GM21423 (cell line): ENCODE data around the gene OSBPL8.
A peak's percentile ranks its signal among the peaks of the same experiment; 100 is the strongest.

Source experiments
- ATAC-seq: cut with Tn5 transposase; IDR thresholded peaks from one replicate; pipeline ENCODE4 v1.9.1; 2021; ENCODE audit warnings: mild to moderate bottlenecking, moderate library complexity; ENCODE audit not compliant: unreplicated experiment

OSBPL8 gene, protein sequence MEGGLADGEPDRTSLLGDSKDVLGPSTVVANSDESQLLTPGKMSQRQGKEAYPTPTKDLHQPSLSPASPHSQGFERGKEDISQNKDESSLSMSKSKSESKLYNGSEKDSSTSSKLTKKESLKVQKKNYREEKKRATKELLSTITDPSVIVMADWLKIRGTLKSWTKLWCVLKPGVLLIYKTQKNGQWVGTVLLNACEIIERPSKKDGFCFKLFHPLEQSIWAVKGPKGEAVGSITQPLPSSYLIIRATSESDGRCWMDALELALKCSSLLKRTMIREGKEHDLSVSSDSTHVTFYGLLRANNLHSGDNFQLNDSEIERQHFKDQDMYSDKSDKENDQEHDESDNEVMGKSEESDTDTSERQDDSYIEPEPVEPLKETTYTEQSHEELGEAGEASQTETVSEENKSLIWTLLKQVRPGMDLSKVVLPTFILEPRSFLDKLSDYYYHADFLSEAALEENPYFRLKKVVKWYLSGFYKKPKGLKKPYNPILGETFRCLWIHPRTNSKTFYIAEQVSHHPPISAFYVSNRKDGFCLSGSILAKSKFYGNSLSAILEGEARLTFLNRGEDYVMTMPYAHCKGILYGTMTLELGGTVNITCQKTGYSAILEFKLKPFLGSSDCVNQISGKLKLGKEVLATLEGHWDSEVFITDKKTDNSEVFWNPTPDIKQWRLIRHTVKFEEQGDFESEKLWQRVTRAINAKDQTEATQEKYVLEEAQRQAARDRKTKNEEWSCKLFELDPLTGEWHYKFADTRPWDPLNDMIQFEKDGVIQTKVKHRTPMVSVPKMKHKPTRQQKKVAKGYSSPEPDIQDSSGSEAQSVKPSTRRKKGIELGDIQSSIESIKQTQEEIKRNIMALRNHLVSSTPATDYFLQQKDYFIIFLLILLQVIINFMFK

GRCh38 chr12:76559400-76560085 is at the start of gene OSBPL8:
OSBPL8 (minus strand) TSS chr12:76559771; CDS start chr12:76487551, 72,220 bp downstream.
- peak; percentile 78 for ATAC-seq

GRCh38 chr12:76608070-76608469 is 48.5 kb upstream of the OSBPL8 start:
- no peak for ATAC-seq

GRCh38 chr12:76595056-76595455 is 35.5 kb upstream of the OSBPL8 start:
- no peak for ATAC-seq

GRCh38 chr12:76591476-76591875 is 31.9 kb upstream of the OSBPL8 start:
- ATAC-seq, result no peak

GRCh38 chr12:76590131-76590530 is 30.6 kb upstream of the OSBPL8 start:
- ATAC-seq, result no peak

GRCh38 chr12:76588881-76589565 is 29.5 kb upstream of the OSBPL8 start:
- ATAC-seq, result no peak

DNA sequence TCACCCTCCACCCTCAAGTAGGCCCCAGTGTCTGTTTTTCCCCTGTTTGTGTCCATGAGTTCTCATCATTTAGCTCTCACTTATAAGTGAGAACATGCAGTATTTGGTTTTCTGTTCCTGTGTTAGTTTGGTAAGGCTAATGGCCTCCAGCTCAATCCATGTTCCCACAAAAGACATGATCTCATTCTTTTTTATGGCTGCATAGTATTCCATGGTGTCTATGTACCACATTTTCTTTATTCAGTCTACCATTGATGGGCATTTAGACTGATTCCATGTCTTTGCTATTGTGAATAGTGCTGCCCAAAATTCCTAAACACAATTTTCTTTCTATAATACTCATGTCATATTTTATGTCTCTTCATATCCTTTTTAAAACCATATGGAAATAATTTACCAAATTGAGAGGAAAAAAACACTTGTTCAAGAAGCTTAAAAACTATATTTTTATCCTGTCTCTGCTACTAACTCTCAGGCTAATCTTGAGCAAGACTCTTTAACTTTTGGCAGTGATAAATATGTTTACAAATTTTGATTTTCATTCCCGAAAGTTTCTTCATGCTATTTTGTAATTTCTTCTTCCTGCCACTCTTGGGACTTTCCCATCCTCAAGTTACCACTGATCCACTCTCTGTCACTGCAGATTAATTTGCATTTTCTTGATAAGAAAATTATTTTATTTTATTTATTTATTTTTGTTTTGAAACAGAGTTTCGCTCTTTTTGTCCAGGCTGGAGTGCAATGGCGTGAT is 28.0 kb upstream of the OSBPL8 start:
- no peak for ATAC-seq

DNA sequence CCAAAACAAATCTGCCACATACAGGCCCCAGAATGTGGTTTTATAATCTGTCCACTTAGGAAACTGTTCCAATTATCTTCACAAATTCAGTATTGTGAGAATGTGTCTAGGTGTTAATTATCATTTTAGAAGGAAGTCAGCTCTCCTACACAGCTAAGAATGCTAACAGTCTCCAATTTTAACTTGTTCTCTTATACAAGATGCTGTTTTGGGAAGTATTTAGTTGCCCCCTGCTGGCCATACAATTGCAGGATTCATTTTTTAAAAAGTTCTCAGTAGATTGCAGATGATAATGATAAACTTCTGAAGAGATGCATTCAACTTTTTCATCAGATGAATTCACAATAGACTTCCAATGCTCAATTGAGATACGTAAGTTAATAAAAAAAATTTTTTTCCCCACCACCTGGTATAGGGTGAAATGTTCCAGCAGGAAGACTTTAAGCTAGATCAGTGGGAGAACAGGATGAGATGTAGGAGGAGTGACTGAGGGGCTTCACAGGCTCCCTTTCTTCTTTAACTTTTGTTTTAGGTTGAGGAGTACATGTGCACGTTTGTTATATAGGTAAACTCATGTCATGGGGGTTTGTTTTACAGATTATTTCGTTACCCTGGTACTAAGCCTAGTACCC is 27.3 kb upstream of the OSBPL8 start:
- ATAC-seq, result peak; percentile 72

- ATAC-seq, result no peak
Measured at GRCh38 chr12:76583301-76583700, 23.7 kb upstream of the OSBPL8 start.

- no peak for ATAC-seq
Measured at GRCh38 chr12:76573840-76574373, 14.3 kb upstream of the OSBPL8 start.

DNA sequence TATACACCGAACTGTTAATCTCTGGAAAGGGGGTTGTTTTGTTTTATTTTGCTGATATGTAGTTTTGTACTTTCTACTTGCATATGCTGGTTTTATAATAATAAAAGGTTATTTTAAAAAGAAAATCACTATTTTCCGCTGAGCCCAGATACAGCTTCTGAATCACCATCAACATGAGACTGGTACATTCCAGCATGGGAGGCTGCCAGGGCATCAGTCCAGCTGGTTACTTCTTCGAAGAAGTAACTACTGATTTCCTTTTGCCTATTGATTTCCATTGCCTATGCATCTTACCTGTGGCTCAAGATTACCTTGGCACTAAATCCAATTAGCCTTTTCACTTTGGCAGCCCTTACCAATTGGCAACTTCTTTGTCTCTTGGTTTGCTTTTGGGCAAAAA is 11.7 kb upstream of the OSBPL8 start:
- no peak for ATAC-seq

DNA sequence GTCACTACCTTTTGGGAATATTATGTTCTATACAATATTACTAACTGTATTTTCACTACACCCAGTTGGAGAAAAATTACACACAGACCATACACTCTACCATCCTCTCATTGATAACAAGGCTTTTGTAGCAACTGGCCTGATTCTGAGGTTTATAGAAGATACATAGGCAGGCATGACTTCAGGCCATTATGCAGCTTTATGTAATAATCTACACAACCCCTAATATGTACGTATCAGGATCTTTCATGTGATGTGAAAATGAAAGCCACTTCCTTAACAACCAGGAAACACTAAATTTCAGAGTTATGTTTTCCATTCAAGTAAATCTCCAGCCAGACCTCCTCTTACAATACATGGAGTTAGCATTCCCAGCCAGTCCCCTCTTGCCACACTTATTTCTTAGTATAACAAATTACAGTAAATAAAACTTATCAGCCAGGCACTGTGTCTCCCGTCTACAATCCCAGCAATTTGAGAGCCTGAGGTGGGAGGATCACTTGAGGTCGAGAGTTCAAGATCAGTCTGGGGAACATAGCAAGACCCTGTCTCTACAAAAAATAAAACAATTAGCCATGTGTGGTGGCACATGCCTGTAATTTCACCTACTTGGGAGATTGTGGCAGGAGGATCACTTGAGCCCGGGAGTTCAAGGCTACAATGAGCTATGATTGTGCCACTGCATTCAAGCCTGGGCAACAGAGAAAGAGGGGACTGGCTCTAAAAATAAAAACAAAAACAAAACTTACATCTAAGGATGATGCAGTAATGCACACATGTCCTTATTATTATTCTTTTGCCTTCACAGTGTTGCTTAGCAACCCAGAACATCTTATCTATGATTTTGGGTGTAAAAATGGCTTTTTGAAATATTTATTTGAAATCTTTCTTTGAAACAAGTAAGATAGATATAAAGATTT is 10.4 kb upstream of the OSBPL8 start:
- ATAC-seq, result peak; percentile 59

- no peak for ATAC-seq
Measured at GRCh38 chr12:76568888-76569551, 9.4 kb upstream of the OSBPL8 start.

DNA sequence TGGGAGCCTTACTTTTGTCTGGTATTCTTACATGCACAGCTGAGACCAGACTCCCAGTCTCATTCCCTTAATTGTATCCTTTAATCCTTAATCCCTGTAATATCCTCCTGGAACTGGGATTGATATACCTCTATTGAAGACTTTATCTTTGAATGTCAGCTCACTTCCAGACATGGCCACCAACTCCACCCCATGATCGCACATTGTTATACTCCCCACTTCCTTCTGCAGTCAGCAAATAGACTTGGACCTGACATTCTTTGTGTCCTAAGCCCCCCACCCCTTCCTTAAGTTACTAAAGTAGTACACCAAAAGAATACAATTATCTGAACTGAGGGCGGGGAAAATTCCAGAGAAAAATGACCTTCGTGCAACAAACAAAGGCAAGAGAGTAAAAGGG is 8.6 kb upstream of the OSBPL8 start:
- no peak for ATAC-seq

- ATAC-seq, result no peak
Measured at GRCh38 chr12:76563061-76563460, 3.5 kb upstream of the OSBPL8 start.

DNA sequence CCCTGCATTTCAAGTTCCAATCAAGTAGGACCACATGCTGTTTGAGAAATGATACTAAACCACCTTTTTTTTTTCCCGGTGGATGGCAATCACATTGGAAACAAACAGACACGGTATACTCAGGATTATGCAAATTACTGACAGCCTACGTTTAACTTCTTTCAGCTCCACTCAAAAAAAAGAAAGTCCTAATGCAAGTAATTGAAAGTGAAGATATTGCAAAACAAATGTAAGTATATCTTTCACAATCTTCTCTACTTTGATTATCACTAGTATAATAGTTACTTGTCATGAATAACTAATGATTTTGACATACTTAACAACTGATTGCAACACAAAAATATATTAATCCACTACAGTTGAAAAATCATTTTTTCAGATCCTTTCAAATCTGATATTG is 2.6 kb upstream of the OSBPL8 start:
- no peak for ATAC-seq

DNA sequence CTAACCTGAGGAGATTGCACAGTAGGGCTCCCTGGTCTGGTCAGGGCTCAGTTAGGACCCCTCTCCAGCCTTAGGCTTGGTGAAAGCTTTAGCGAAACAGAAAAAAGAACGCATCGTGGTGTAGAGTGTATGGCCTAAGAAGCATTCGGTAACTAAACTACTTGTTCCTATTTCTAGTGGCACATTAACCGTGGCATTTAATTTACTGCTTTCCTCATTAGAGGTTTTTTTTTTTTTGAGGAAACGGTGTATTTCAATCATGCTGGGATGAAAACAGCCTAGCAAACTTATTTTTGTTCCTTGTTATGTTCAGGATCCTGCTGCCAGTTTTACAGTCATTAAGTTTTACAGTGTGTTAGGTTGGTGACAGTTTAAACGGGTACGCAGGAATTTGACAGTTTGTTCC is 518 bp upstream of the OSBPL8 start:
- ATAC-seq, result no peak
